Panc1 (cell line): ENCODE data around the gene FBXW8. TPM values are rescaled to one million over a fixed set of nuclear protein-coding genes. Genes with fewer than 3 reads are reported as not detected.

Source experiments
- ATAC-seq: fragments of 200-7000 bp; cut with Tn5 transposase; 2 replicates; pipeline ENCODE4 v1.9.1; 2020; ENCODE audit warnings: mild to moderate bottlenecking, moderate library complexity
- BruUV-seq: library from RNA; stranded (reverse); fragments of 400-500 nt; replicated peaks from 2 replicates; lab custom pipeline; 2021; lab: Mats Ljungman, UMichigan
- CTCF ChIA-PET: fragments of 300-600 bp; sonication (Branson Sonifier 250); formaldehyde crosslinking; loops from one replicate; lab custom pipeline; 2022; ENCODE audit warnings: antibody characterized with exemption; lab: Charles Lee
- POLR2A ChIA-PET: fragments of 300-600 bp; sonication (Branson Sonifier 250); formaldehyde crosslinking; loops from one replicate; lab custom pipeline; 2022; ENCODE audit warnings: antibody characterized with exemption; lab: Charles Lee
- DNase-seq: peaks from one replicate; pipeline ENCODE4 v3.0.0-alpha.2; 2010; ENCODE audit warnings: low read depth, low spot score
- H3K27ac ChIP-seq: 2 replicates; pipeline ENCODE4 v1.5.1; 2011; ENCODE audit warnings: mild to moderate bottlenecking, low read length, inconsistent platforms
- H3K27me3 ChIP-seq: fragments of 200-500 bp; sonication (Bioruptor generic); 2 replicates; pipeline ENCODE4 v1.6.0; 2014; ENCODE audit warnings: low read length, inconsistent platforms; ENCODE audit not compliant: control insufficient read depth, insufficient read depth
- H3K36me3 ChIP-seq: fragments of 200-500 bp; sonication (Bioruptor generic); 2 replicates; pipeline ENCODE4 v1.5.1; 2014; ENCODE audit warnings: inconsistent platforms, mild to moderate bottlenecking, low read length, moderate library complexity; ENCODE audit not compliant: control insufficient read depth, insufficient read depth
- H3K4me1 ChIP-seq: 2 replicates; pipeline ENCODE4 v1.5.1; 2011; ENCODE audit warnings: inconsistent platforms, mild to moderate bottlenecking, low read length, moderate library complexity; ENCODE audit not compliant: control insufficient read depth, insufficient read depth
- H3K4me3 ChIP-seq, 2 experiments: 2 replicates each; pipeline ENCODE4 v1.5.1; 2011 to 2012; ENCODE audit warnings: low read depth in 2 of 2, low read length in 2 of 2, mild to moderate bottlenecking in 2 of 2, inconsistent platforms in 1 of 2, moderate library complexity in 1 of 2
- H3K9me3 ChIP-seq: fragments of 200-500 bp; sonication (Bioruptor generic); 2 replicates; pipeline ENCODE4 v1.5.1; 2014; ENCODE audit warnings: low read depth, mild to moderate bottlenecking, inconsistent platforms, low read length, moderate library complexity; ENCODE audit not compliant: control insufficient read depth, insufficient read depth
- CTCF ChIP-seq: fragments of 450-650 bp; IDR thresholded peaks from 2 replicates; pipeline ENCODE4 v1.5.1; 2017; ENCODE audit warnings: mild to moderate bottlenecking
- POLR2AphosphoS5 ChIP-seq: IDR thresholded peaks from 2 replicates; pipeline ENCODE4 v1.6.1; 2012; ENCODE audit warnings: mild to moderate bottlenecking, low read depth, low read length, moderate library complexity
- REST ChIP-seq, 2 experiments: IDR thresholded peaks; 2 replicates each; pipeline ENCODE4 v1.6.1; 2011 to 2012; ENCODE audit warnings: low read depth in 2 of 2, control low read depth in 1 of 2, low read length in 1 of 2, mild to moderate bottlenecking in 1 of 2, moderate library complexity in 1 of 2; ENCODE audit not compliant: insufficient read depth in 1 of 2
- SIN3A ChIP-seq: IDR thresholded peaks from 2 replicates; pipeline ENCODE4 v1.6.1; 2012; ENCODE audit warnings: low read depth, mild to moderate bottlenecking, low read length, moderate library complexity, borderline replicate concordance; ENCODE audit not compliant: insufficient read depth
- TCF7L2 ChIP-seq: IDR thresholded peaks from 2 replicates; pipeline ENCODE4 v1.6.1; 2011; ENCODE audit warnings: mild to moderate bottlenecking, low read depth, low read length, inconsistent platforms
- in situ Hi-C: cut with HindIII; loops from 2 replicates; pipeline ENCODE4 v1.10.0; 2016; ENCODE audit warnings: low sequenced_read_pairs, low pct_unique_long_range_greater_than_20kb
- intact Hi-C: fragments of 100-400 bp; cut with micrococcal nuclease; formaldehyde crosslinking; loops from one replicate; pipeline ENCODE4 v1.10.0; 2022; ENCODE audit not compliant: unreplicated experiment
- total RNA-seq: library from RNA; stranded (reverse); gene quantifications from one replicate; pipeline ENCODE4 v1.2.1, GENCODE V29; 2021; ENCODE audit not compliant: unreplicated experiment

Gene FBXW8
- total RNA-seq, 1 experiment from 2014 or later: 18.0 TPM

- no peaks in the 10 kb centered on the region for H3K36me3 ChIP-seq
- ChIA-PET POLR2A (no interaction called here), CTCF (no interaction called here)
- no peaks in the 10 kb centered on the region for H3K4me1 ChIP-seq
- no peak for DNase-seq
- intact Hi-C loops: no loop called here
- H3K4me3 ChIP-seq: no peak overlapping the region
- no TSS peak for BruUV-seq
- no peaks in the 10 kb centered on the region for H3K9me3 ChIP-seq
- ATAC-seq: no peak
- in situ Hi-C loops: no loop called here
- no peak overlapping the region for H3K27ac ChIP-seq
- TF ChIP-seq SIN3A: no peak
- TF ChIP-seq CTCF: no peak
- TF ChIP-seq TCF7L2: no peak
- no peak for TF ChIP-seq POLR2AphosphoS5
- TF ChIP-seq REST (IDR thresholded peaks at IDR 0.05; ENCODE audit: insufficient read depth in 1 of 2, low read depth in 2 of 2, low read length in 1 of 2): no peak
- H3K27me3 ChIP-seq: no peaks in the 10 kb centered on the region
These were observed 17.8 kb downstream of the FBXW8 start for GRCh38 chr12:116928504-116928903.

GRCh38 chr12:116929885-116930284 is 19.1 kb downstream of the FBXW8 start:
- no peak for ATAC-seq
- POLR2A ChIA-PET: interaction anchor here (0.6 kb wide), 1 partner anchor 1302 kb away, joined by 3 read pairs; no protein-coding TSS in a partner anchor

More at GRCh38 chr12:116929885-116930284, 19.1 kb downstream of the FBXW8 start:
- no TSS peak for BruUV-seq
- no peak for DNase-seq
- Histone ChIP-seq H3K27me3 (no peaks in the 10 kb centered on the region), H3K9me3 (no peaks in the 10 kb centered on the region), H3K36me3 (no peaks in the 10 kb centered on the region), H3K4me3 (no peak overlapping the region), H3K27ac (no peak overlapping the region), H3K4me1 (no peaks in the 10 kb centered on the region)
- CTCF ChIA-PET: no interaction called here
- intact Hi-C loops: no loop called here
- TF ChIP-seq POLR2AphosphoS5: no peak
- no peak for TF ChIP-seq TCF7L2
- no peak for TF ChIP-seq SIN3A
- no peak for TF ChIP-seq REST (IDR thresholded peaks at IDR 0.05; ENCODE audit: insufficient read depth in 1 of 2, low read depth in 2 of 2, low read length in 1 of 2)
- no peak for TF ChIP-seq CTCF
- in situ Hi-C loops: no loop called here
